Liver (tissue), 9 donors: ENCODE results near the gene NAA50. TPM values are rescaled to one million over a fixed set of nuclear protein-coding genes. Genes with fewer than 3 reads are reported as not detected.

ENCODE experiments used
- DNase-seq: peaks from one replicate; pipeline ENCODE4 v3.0.0-alpha.2; 2017; ENCODE audit warnings: low spot score
- H3K27ac ChIP-seq, 2 donors: one replicate each; pipeline ENCODE4 v1.7.0; 2013; ENCODE audit warnings: inconsistent platforms in 2 of 2, low read length in 2 of 2, control low read depth in 1 of 2, low read depth in 1 of 2, mild to moderate bottlenecking in 1 of 2
- H3K27me3 ChIP-seq, 4 donors: one replicate each; pipeline versions ENCODE4 v1.6.1 to v1.7.0; 2013; ENCODE audit warnings: low read length in 3 of 4, inconsistent platforms in 1 of 4, mild to moderate bottlenecking in 1 of 4, moderate library complexity in 1 of 4; ENCODE audit not compliant: control insufficient read depth in 4 of 4, insufficient read depth in 4 of 4
- H3K36me3 ChIP-seq, 4 donors: one replicate each; pipeline versions ENCODE4 v1.6.1 to v1.7.0; 2013; ENCODE audit warnings: low read length in 3 of 4, mild to moderate bottlenecking in 3 of 4, low read depth in 1 of 4, moderate library complexity in 1 of 4; ENCODE audit not compliant: control insufficient read depth in 4 of 4, insufficient read depth in 3 of 4
- H3K4me1 ChIP-seq, 4 donors: one replicate each; pipeline versions ENCODE4 v1.6.1 to v1.7.0; 2013; ENCODE audit warnings: low read length in 3 of 4, mild to moderate bottlenecking in 3 of 4, moderate library complexity in 1 of 4; ENCODE audit not compliant: control insufficient read depth in 4 of 4, insufficient read depth in 4 of 4
- H3K4me3 ChIP-seq, 3 donors: one replicate each; pipeline versions ENCODE4 v1.6.1 to v1.7.0; 2013; ENCODE audit warnings: low read length in 3 of 3, control low read depth in 1 of 3, low read depth in 1 of 3, mild to moderate bottlenecking in 1 of 3
- H3K9ac ChIP-seq, 2 donors: one replicate each; pipeline ENCODE4 v1.7.0; 2013; ENCODE audit warnings: low read length in 2 of 2, mild to moderate bottlenecking in 2 of 2, moderate library complexity in 2 of 2, control low read depth in 1 of 2, low read depth in 1 of 2
- H3K9me3 ChIP-seq, 4 donors: one replicate each; pipeline versions ENCODE4 v1.6.1 to v1.7.0; 2013; ENCODE audit warnings: low read length in 3 of 4; ENCODE audit not compliant: control insufficient read depth in 4 of 4
- EGR1 ChIP-seq, 2 donors: IDR thresholded peaks; 2 replicates each; pipeline ENCODE4 v1.6.1; 2016 to 2018; ENCODE audit warnings: antibody characterized with exemption in 2 of 2, low read depth in 2 of 2
- FOXA1 ChIP-seq: IDR thresholded peaks from 2 replicates; pipeline ENCODE4 v1.6.1; 2016; ENCODE audit warnings: antibody characterized with exemption
- FOXA2 ChIP-seq: IDR thresholded peaks from 2 replicates; pipeline ENCODE4 v1.6.1; 2016; ENCODE audit warnings: antibody characterized with exemption
- GABPA ChIP-seq, 2 donors: IDR thresholded peaks in 1 of 2; conservative IDR thresholded peaks in 1 of 2; 2 replicates each; pipeline ENCODE4 v1.6.1; 2016; ENCODE audit warnings: antibody characterized with exemption in 2 of 2, mild to moderate bottlenecking in 1 of 2, moderate library complexity in 1 of 2
- HNF4A ChIP-seq, 2 donors: conservative IDR thresholded peaks; 2 replicates each; pipeline ENCODE4 v1.6.1; 2016; ENCODE audit warnings: antibody characterized with exemption in 2 of 2, mild to moderate bottlenecking in 2 of 2
- HNF4G ChIP-seq: IDR thresholded peaks from 2 replicates; pipeline ENCODE4 v1.6.1; 2016; ENCODE audit warnings: antibody characterized with exemption
- JUND ChIP-seq, 2 donors: IDR thresholded peaks; 2 replicates each; pipeline ENCODE4 v1.6.1; 2016; ENCODE audit warnings: antibody characterized with exemption in 2 of 2
- NR2F2 ChIP-seq: IDR thresholded peaks from 2 replicates; pipeline ENCODE4 v1.6.1; 2016; ENCODE audit warnings: antibody characterized with exemption
- RAD21 ChIP-seq, 2 donors: IDR thresholded peaks; 2 replicates each; pipeline ENCODE4 v1.6.1; 2016; ENCODE audit warnings: antibody characterized with exemption in 2 of 2, mild to moderate bottlenecking in 2 of 2
- RXRA ChIP-seq, 2 donors: IDR thresholded peaks; 2 replicates each; pipeline ENCODE4 v1.6.1; 2017 to 2018; ENCODE audit warnings: antibody characterized with exemption in 2 of 2, mild to moderate bottlenecking in 1 of 2
- SP1 ChIP-seq: IDR thresholded peaks from 2 replicates; pipeline ENCODE4 v1.6.1; 2018; ENCODE audit warnings: antibody characterized with exemption, mild to moderate bottlenecking
- TAF1 ChIP-seq: conservative IDR thresholded peaks from 2 replicates; pipeline ENCODE4 v1.6.1; 2016; ENCODE audit warnings: antibody characterized with exemption, mild to moderate bottlenecking
- YY1 ChIP-seq: IDR thresholded peaks from 2 replicates; pipeline ENCODE4 v1.6.1; 2016; ENCODE audit warnings: antibody characterized with exemption, mild to moderate bottlenecking
- WGBS: extraction: QIAGEN DNeasy Blood & Tissue Kit; methylation state at CpG from one replicate; pipeline ENCODE4 v1.1.7; 2013; 5-methylcytosine and 5-hydroxymethylcytosine counted together
- polyA plus RNA-seq, 2 donors: library from polyadenylated mRNA; stranded (reverse) in 1 of 2; unstranded in 1 of 2; fragments of 200-250 nt in 1 of 2; fragments of >200 nt in 1 of 2; fragmentation: Nextera tagmentation in 1 of 2; extraction: Ambion mirVana in 1 of 2; gene quantifications; one replicate each; pipeline versions ENCODE4 v1.2.1 to v1.2.3, GENCODE V29; 2013 to 2015
- total RNA-seq, 2 donors: library from RNA; depleted of rRNA; stranded (reverse); fragments of >200 nt; gene quantifications; one replicate each; pipeline ENCODE4 v1.2.3, GENCODE V29; 2014
- TF ChIP-seq, protein P1 (sequence below): IDR thresholded peaks from 2 replicates; pipeline ENCODE4 v1.6.1; 2016; ENCODE audit warnings: antibody characterized with exemption
- TF ChIP-seq, protein P2 (sequence below): IDR thresholded peaks from 2 replicates; pipeline ENCODE4 v1.6.1; 2016; ENCODE audit warnings: antibody characterized with exemption, mild to moderate bottlenecking
- TF ChIP-seq, protein P3 (sequence below): IDR thresholded peaks from 2 replicates; pipeline ENCODE4 v1.6.1; 2016; ENCODE audit warnings: antibody characterized with exemption
- TF ChIP-seq, protein P4 (sequence below): fragments of 150-350 bp; IDR thresholded peaks from 2 replicates; pipeline ENCODE4 v1.5.1; 2017; ENCODE audit warnings: improper control_type of control experiment, low read depth, low read length; ENCODE audit not compliant: missing input control
- TF ChIP-seq, protein P5 (sequence below): IDR thresholded peaks from 2 replicates; pipeline ENCODE4 v1.6.1; 2016; ENCODE audit warnings: antibody characterized with exemption
- donor health status: healthy.
- donor health status: healthy.
- donor health status: healthy.
- donor health status: healthy.
- donor health status: healthy.

The NAA50 gene
- total and polyA plus RNA-seq, 4 donors, result 37.3 to 162 (median 73.9) TPM

DNA sequence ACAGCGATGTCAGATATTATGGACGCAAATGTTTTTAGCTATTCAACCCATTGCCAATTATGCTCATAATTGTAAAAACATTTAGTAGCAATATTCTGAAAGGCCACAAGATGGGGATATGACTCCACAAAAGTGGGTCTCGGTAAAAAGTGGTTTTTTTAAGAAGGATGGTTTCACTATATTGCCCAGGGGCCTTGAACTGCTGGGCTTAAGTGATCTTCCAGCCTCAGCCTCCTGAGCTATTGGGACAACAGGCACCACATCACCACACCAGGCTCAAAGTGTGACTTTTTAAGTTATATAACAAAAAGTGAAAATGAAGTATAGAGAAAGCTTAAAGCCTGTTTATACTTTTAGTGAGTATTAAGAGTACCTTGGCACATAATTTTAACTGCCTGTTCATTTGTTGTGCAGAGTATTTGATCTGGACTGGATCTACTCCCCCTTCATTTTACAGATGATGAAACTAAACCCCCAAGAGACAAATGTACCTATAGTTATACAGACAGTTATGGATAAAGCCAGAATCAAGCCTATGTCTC lies 9.4 kb downstream of the NAA50 start:
- no peak for DNase-seq
- H3K4me3 ChIP-seq, result no peak overlapping the region
- no peaks in the 10 kb centered on the region for H3K9me3 ChIP-seq
- 24% methylated on average over 3 of the region's 3 CpGs for WGBS
- H3K9ac ChIP-seq, result no peak overlapping the region
- peak overlapping the region in 1 of 2 donors; percentile 24 for H3K27ac ChIP-seq
- peaks cover 13 to 41% (median 30%) of the 10 kb centered on the region in 4 donors for H3K4me1 ChIP-seq
- no peaks in the 10 kb centered on the region for H3K27me3 ChIP-seq
- TF ChIP-seq, protein P1, sequence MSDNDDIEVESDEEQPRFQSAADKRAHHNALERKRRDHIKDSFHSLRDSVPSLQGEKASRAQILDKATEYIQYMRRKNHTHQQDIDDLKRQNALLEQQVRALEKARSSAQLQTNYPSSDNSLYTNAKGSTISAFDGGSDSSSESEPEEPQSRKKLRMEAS, result peak; percentile 18
- TF ChIP-seq, protein P2, sequence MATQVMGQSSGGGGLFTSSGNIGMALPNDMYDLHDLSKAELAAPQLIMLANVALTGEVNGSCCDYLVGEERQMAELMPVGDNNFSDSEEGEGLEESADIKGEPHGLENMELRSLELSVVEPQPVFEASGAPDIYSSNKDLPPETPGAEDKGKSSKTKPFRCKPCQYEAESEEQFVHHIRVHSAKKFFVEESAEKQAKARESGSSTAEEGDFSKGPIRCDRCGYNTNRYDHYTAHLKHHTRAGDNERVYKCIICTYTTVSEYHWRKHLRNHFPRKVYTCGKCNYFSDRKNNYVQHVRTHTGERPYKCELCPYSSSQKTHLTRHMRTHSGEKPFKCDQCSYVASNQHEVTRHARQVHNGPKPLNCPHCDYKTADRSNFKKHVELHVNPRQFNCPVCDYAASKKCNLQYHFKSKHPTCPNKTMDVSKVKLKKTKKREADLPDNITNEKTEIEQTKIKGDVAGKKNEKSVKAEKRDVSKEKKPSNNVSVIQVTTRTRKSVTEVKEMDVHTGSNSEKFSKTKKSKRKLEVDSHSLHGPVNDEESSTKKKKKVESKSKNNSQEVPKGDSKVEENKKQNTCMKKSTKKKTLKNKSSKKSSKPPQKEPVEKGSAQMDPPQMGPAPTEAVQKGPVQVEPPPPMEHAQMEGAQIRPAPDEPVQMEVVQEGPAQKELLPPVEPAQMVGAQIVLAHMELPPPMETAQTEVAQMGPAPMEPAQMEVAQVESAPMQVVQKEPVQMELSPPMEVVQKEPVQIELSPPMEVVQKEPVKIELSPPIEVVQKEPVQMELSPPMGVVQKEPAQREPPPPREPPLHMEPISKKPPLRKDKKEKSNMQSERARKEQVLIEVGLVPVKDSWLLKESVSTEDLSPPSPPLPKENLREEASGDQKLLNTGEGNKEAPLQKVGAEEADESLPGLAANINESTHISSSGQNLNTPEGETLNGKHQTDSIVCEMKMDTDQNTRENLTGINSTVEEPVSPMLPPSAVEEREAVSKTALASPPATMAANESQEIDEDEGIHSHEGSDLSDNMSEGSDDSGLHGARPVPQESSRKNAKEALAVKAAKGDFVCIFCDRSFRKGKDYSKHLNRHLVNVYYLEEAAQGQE, result no peak
- TF ChIP-seq, protein P3, sequence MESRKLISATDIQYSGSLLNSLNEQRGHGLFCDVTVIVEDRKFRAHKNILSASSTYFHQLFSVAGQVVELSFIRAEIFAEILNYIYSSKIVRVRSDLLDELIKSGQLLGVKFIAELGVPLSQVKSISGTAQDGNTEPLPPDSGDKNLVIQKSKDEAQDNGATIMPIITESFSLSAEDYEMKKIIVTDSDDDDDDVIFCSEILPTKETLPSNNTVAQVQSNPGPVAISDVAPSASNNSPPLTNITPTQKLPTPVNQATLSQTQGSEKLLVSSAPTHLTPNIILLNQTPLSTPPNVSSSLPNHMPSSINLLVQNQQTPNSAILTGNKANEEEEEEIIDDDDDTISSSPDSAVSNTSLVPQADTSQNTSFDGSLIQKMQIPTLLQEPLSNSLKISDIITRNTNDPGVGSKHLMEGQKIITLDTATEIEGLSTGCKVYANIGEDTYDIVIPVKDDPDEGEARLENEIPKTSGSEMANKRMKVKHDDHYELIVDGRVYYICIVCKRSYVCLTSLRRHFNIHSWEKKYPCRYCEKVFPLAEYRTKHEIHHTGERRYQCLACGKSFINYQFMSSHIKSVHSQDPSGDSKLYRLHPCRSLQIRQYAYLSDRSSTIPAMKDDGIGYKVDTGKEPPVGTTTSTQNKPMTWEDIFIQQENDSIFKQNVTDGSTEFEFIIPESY, result no peak
- no peak for TF ChIP-seq FOXA2
- no peak for TF ChIP-seq EGR1 (IDR thresholded peaks at IDR 0.05; ENCODE audit: low read depth in 2 of 2)
- TF ChIP-seq, protein P4, sequence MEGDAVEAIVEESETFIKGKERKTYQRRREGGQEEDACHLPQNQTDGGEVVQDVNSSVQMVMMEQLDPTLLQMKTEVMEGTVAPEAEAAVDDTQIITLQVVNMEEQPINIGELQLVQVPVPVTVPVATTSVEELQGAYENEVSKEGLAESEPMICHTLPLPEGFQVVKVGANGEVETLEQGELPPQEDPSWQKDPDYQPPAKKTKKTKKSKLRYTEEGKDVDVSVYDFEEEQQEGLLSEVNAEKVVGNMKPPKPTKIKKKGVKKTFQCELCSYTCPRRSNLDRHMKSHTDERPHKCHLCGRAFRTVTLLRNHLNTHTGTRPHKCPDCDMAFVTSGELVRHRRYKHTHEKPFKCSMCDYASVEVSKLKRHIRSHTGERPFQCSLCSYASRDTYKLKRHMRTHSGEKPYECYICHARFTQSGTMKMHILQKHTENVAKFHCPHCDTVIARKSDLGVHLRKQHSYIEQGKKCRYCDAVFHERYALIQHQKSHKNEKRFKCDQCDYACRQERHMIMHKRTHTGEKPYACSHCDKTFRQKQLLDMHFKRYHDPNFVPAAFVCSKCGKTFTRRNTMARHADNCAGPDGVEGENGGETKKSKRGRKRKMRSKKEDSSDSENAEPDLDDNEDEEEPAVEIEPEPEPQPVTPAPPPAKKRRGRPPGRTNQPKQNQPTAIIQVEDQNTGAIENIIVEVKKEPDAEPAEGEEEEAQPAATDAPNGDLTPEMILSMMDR, result peak; percentile 65
- TF ChIP-seq NR2F2, result no peak
- peak in 1 of 2 donors; percentile 15 for TF ChIP-seq RXRA (IDR thresholded peaks at IDR 0.05)
- no peak for TF ChIP-seq HNF4G
- TF ChIP-seq, protein P5, sequence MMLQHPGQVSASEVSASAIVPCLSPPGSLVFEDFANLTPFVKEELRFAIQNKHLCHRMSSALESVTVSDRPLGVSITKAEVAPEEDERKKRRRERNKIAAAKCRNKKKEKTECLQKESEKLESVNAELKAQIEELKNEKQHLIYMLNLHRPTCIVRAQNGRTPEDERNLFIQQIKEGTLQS, result no peak
- no peak for TF ChIP-seq SP1
- no peak for TF ChIP-seq FOXA1
- TF ChIP-seq HNF4A (conservative IDR thresholded peaks at IDR 0.05), result peak in 1 of 2 donors; percentile 0
- TF ChIP-seq YY1, result no peak
- TF ChIP-seq RAD21 (IDR thresholded peaks at IDR 0.05), result peak; percentile 93 to 94
- no peak for TF ChIP-seq JUND (IDR thresholded peaks at IDR 0.05)
- TF ChIP-seq TAF1, result no peak
- no peak for TF ChIP-seq GABPA (IDR thresholded peaks at IDR 0.05 in 1 of 2, conservative IDR thresholded peaks at IDR 0.05 in 1 of 2)
- H3K36me3 ChIP-seq, result no peaks in the 10 kb centered on the region
